HG03196 (cell line): ENCODE measurements around the gene SPRR2A.
"Not testable (repeated sequence)": the region's sequence is repeated elsewhere in the genome, so short reads cannot be mapped to it uniquely, and the experiment has no call there.

Source experiments
- ATAC-seq: cut with Tn5 transposase; IDR thresholded peaks from one replicate; pipeline ENCODE4 v1.9.1; 2021; ENCODE audit not compliant: unreplicated experiment

Gene SPRR2A

GRCh38 chr1:153057375-153057774 is at the start of gene SPRR2A:
Gene SPRR2A (minus strand): TSS chr1:153057512. CDS start chr1:153056735, 777 bp downstream.
- ATAC-seq: no peak

DNA sequence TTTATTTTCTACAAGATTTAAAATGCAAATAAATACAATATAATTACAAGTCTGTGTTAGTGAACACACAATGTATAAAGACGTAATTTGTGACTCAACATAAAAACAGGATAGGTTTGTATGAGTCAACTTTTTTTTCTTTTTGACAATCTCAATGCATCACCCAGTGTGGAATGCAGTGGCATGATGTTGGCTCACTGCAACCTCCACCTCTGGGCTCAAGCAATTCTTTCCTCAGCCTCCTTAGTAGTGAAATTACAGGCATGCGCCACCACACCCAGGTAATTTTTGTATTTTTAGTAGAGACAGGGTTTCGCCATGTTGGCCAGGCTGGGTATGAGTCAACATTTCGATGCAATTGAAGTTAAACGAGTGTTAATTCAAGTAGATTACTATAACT is 42.9 kb upstream of the SPRR2A start:
- ATAC-seq: no peak

DNA sequence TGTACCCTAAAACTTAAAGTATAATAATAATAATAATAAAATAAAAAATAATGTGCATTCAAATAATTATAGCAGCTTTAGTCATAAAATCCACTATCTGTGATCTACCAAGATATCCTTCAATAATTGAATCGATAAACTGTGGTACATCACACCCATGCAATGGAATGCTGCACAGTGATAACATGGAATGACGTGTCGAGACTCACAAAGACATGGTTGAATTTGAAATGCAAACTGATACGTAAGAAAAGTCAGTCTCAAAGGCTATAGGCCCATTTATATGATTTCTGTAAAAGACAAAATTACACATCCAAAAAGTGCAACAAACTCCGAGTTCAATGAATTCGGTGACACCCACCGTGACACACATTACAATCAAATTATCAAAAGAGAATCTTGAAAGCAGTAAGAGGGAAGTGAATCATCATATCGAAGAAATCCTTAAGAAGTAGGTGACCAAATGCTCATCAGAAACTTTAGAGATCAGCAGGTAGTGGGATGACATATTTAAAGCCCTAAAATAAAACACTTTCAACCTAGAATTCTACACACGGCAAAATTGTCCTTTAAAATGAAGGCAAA is 42.2 kb upstream of the SPRR2A start:
- ATAC-seq: no peak

DNA sequence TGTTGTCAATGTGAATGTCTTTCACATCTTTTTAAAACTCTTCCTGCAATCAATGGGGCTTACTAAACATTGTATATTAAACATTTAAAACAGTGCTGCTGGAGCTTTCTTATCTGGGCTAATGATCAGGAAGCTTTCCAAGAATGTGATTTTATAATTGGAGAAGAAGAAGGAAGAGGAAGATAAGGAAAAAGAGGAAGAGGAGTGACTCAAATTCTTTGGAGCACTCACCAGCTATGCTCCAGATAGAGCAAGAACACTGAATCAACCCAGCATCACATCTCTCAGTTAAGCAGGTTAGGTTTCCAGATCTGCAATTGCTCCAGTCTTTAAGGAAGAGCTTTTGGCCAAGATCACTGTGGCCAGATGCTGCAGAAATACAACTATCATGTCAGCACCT is 38.5 kb upstream of the SPRR2A start:
- no peak for ATAC-seq

- no peak for ATAC-seq
Observed at GRCh38 chr1:153094426-153094825, 37.1 kb upstream of the SPRR2A start, which contains the start of gene SPRR2E. Gene SPRR2E (minus strand): TSS chr1:153094526. CDS start chr1:153093751, 775 bp downstream.

DNA sequence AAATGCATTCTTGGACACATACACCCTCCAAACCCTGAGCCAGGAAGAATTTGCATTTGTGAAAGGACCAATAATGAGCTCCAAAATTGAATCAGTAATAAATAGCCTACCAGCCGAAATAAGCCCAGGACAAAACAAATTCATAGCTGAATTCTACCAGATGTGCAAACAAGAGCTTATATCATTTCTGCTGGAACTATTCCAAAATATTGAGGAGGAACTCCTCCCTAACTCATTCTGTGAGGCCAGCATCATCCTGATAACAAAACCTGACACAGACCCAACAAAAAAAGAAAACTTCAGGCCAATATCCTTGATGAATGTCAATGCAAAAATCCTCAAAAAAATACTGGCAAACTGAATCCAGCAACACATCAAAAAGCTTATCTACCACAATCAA is 30.3 kb upstream of the SPRR2A start:
- no peak for ATAC-seq

- ATAC-seq: no peak
Observed at GRCh38 chr1:153081736-153082135, 24.4 kb upstream of the SPRR2A start.

DNA sequence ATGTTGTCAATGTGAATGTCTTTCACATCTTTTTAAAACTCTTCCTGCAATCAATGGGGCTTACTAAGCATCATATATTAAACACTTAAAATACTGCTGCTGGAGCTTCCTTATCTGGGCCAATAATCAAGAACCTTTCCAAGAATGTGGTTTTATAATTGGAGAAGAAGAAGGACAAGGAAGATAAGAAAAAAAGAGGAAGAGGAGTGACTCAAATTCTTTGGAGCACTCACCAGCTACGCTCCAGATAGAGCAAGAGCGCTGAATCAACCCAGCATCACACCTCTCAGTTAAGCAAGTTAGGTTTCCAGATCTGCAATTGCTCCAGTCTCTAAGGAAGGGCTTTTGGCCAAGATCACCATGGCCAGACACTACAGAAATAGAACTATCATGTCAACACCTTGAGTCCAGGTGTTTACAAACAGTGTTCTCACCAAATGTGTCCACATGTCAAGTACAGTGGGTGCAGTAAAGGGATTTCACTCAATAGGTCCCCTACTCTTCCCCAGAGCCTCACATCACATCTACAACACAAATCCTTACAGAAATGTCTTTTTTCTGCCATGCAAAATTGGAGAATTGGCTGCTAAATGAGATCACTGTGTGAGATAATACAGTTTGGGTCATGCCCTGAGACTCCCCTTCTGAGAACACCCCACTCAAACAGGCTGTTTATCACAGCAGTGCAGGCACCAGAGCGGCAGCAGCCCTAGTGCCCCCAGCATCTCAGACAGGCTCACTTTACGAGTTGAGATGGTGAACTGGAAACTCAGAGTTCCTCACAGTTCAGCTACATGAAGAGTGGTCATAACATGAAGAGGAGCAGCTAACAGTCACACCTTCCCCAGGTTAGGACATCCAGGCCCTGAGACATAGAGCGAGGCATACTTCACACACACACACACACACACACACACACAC is 15.8 kb upstream of the SPRR2A start:
- no peak for ATAC-seq

- ATAC-seq: no peak
Observed at GRCh38 chr1:153071511-153071910, 14.2 kb upstream of the SPRR2A start, which contains the start of gene SPRR2B. Gene SPRR2B (minus strand): TSS chr1:153071611. CDS start chr1:153070839, 772 bp downstream.

- no peak for ATAC-seq
Observed at GRCh38 chr1:153070243-153070642, 12.9 kb upstream of the SPRR2A start.

GRCh38 chr1:153058826-153059784 is 1.8 kb upstream of the SPRR2A start:
- no peak for ATAC-seq

DNA sequence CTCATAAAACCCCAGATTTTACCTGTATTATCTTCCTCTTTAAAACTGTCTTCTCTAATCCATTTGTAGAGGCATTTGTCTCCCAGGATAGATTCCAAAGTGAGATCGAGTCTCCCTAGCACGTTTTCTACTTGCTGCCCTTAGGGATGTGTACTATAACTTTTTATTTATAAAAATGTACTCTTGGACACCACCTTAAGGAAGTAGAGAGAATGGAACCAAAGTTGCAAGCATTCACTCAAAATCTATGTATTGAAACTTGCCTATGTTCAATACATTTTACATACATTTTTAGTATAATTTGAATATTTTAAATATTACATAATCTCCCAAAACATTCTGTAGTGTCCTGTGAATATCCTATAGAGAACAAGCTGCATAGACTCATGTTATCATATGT is 842 bp upstream of the SPRR2A start:
- ATAC-seq: no peak

DNA sequence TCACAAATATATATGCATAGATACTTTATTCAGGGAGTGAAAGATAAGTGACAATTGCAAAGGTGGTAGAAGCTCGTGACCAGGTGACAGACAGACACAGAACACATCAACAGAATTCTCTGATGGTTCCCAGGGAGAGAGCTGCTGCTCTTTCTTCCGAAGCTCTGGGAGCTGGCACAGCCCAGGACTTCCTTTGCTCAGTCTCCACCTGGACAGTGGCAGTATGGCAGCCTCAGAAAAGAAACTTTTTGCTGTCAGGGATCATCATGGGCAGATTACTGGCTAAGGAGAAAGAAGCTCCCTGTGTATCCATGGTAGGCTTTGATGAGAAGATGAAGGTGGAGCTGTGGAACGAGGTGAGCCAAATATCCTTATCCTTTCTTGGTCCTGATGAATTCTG is 1.2 kb downstream of the SPRR2A start:
- not testable (repeated sequence) for ATAC-seq

DNA sequence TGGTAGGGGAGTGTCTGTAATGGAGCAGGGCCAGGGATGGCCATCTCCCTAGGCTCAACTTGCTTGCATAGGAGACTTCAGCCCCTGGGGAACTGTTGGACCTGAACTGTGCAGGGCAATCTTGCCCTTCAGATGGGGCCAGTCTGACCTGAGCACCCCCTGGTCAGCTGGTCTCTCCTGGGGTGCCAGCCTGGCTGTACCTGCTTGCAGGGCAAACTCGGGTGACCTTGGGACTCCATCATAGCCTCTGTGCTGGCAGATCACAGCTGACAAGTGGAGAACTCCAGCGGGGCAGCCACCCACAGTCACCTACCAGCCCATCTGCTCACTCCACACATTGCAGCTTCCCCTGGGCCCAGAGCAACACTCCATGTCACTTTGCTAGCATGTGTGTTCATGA is 8.1 kb downstream of the SPRR2A start:
- no peak for ATAC-seq

GRCh38 chr1:153040950-153041631 is 16.2 kb downstream of the SPRR2A start, which contains the start of gene SPRR2D:
Gene SPRR2D (minus strand): TSS chr1:153041120. CDS start chr1:153040346, 774 bp downstream.
- no peak for ATAC-seq

DNA sequence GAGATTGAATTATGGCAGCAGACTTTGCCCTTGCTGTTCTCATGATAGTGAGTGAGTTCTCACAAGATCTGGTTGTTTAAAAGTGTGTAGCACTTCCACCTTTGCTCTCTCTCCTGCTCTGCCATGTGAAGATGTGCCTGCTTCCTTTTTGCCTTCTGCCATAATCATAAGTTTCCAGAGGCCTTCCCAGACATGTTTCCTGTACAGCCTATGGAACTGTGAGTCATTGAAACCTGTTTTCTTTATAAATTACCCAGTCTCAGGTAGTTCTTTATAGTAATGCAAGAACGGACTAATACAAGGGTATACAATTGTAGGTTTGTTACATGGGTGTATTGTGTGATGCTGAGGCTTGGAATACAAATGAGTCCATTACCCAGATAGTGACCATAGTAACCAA is 22.1 kb downstream of the SPRR2A start:
- no peak for ATAC-seq

- ATAC-seq: no peak
Observed at GRCh38 chr1:153032677-153033308, 24.5 kb downstream of the SPRR2A start.

GRCh38 chr1:153032073-153032472 is 25.2 kb downstream of the SPRR2A start:
- no peak for ATAC-seq

- no peak for ATAC-seq
Observed at GRCh38 chr1:153030895-153031294, 26.4 kb downstream of the SPRR2A start, which contains the start of gene SPRR1B. Gene SPRR1B (plus strand): TSS chr1:153031203. CDS start chr1:153032346, 1,143 bp downstream.

GRCh38 chr1:153028766-153029165 is 28.5 kb downstream of the SPRR2A start:
- ATAC-seq: no peak
